NCI-H1694 treated with DMSO at 0.1 percent for 48 hours (cell line): ENCODE data around the gene DENND5A.

Experiments used
- DNase-seq: peaks from one replicate; lab custom pipeline; 2025; lab: John Stamatoyannopoulos, UW

Gene DENND5A

GRCh38 chr11:9265211-9266131, at the start of gene DENND5A:
DENND5A (minus strand) TSS chr11:9265350; CDS start chr11:9265069, 281 bp downstream.
- DNase-seq, result peak; percentile 25

GRCh38 chr11:9314291-9315077, 49.3 kb upstream of the DENND5A start, which contains the start of gene TMEM41B:
TMEM41B (minus strand) TSS chr11:9314593; CDS start chr11:9314441, 152 bp downstream.
- DNase-seq, result peak; percentile 93

- no peak for DNase-seq
These were observed 48.6 kb upstream of the DENND5A start for GRCh38 chr11:9313648-9314290.

- DNase-seq, result no peak
These were observed 45.4 kb upstream of the DENND5A start for GRCh38 chr11:9310485-9311090.

- no peak for DNase-seq
These were observed 39.0 kb upstream of the DENND5A start for GRCh38 chr11:9304178-9304577.

GRCh38 chr11:9302448-9302847, 37.3 kb upstream of the DENND5A start:
- no peak for DNase-seq

- DNase-seq, result no peak
These were observed 36.6 kb upstream of the DENND5A start for GRCh38 chr11:9301720-9302119.

GRCh38 chr11:9293646-9294045, 28.5 kb upstream of the DENND5A start:
- DNase-seq, result no peak

- DNase-seq, result no peak
These were observed 20.9 kb upstream of the DENND5A start for GRCh38 chr11:9285850-9286587.

GRCh38 chr11:9280655-9281301, 15.6 kb upstream of the DENND5A start:
- DNase-seq, result no peak

GRCh38 chr11:9277176-9277575, 12.0 kb upstream of the DENND5A start:
- no peak for DNase-seq

- DNase-seq, result no peak
These were observed 11.4 kb upstream of the DENND5A start for GRCh38 chr11:9276571-9276970.

GRCh38 chr11:9274499-9275258, 9.5 kb upstream of the DENND5A start:
- no peak for DNase-seq

GRCh38 chr11:9273376-9274336, 8.5 kb upstream of the DENND5A start:
- no peak for DNase-seq

GRCh38 chr11:9269492-9270013, 4.4 kb upstream of the DENND5A start:
- no peak for DNase-seq

- DNase-seq, result no peak
These were observed 2.5 kb upstream of the DENND5A start for GRCh38 chr11:9267680-9268079.

GRCh38 chr11:9266926-9267325, 1.8 kb upstream of the DENND5A start:
- DNase-seq, result no peak

- no peak for DNase-seq
These were observed 1.1 kb upstream of the DENND5A start for GRCh38 chr11:9266132-9266736.
